ENCODE results near the gene HMCN2.

HMCN2 gene

DNA sequence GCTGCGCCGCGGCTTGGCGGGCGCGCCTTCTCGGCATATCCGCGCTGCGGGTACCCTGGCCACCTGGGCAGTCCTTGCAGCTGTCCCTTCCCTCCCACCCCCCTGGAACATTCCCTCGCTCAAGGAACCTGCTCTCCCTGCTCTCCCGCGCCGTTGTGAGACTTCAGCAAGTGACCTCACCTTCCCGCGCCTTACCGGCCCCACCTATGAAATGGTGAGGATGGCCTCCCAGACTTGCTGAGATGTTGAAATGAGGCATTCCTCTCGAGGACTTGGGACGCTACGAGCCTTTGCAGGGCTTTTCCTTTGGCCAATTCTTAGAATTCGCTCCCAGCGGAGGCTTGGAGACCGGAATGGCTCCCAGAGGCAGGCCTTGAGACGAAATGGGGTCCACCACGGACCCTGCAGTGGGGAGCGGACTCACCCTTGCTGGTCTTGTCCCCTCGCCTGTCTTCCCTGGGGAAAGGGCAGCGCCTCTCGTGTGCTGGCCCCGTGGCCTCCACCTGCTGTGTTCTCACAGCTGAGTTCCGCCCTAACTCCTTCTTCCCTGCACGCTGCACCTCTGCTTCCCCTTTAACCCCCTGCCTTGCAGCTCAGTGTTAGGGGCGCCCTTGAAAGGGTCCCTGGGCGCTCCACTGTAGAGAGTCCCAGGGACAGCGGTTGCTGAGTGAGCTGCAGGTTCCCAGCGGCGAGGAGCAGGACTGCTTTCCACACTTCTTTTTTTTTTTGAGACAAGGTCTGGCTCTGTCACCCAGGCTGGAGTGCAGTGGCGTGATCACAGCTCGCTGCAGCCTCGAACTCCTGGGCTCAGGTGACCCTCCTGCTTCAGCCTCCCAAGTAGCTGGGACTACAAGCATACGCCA, 907 bp downstream of the HMCN2 start:
- no peak overlapping the region for H3K4me3 ChIP-seq (ENCODE audit: low read depth, low read length)
- TF ChIP-seq, protein P1, sequence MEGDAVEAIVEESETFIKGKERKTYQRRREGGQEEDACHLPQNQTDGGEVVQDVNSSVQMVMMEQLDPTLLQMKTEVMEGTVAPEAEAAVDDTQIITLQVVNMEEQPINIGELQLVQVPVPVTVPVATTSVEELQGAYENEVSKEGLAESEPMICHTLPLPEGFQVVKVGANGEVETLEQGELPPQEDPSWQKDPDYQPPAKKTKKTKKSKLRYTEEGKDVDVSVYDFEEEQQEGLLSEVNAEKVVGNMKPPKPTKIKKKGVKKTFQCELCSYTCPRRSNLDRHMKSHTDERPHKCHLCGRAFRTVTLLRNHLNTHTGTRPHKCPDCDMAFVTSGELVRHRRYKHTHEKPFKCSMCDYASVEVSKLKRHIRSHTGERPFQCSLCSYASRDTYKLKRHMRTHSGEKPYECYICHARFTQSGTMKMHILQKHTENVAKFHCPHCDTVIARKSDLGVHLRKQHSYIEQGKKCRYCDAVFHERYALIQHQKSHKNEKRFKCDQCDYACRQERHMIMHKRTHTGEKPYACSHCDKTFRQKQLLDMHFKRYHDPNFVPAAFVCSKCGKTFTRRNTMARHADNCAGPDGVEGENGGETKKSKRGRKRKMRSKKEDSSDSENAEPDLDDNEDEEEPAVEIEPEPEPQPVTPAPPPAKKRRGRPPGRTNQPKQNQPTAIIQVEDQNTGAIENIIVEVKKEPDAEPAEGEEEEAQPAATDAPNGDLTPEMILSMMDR (IDR thresholded peaks at IDR 0.05; ENCODE audit: borderline replicate concordance, insufficient read depth, low read depth, low read length), result no peak

DNA sequence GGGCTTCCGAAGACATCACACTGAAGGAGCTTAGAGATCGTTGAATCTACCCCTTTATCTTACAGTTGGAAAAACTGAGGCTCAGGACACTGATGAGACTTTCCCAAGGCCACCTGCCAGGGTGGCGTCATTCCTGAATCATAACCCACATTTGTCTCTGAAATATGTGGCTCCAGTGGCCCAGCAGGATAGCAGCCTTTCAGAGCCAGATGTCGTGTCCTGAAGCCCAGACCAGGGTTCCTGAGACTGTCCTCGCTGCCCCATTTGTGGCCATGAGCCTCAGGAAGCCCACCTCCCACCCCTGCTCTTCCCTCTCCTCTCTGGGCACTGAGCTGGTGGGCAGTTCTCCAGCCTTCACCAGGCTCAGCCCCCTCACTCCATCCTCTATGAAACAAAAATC, 2.4 kb downstream of the HMCN2 start:
- no peak overlapping the region for H3K4me3 ChIP-seq (ENCODE audit: low read depth, low read length)
- TF ChIP-seq, protein P1 (IDR thresholded peaks at IDR 0.05; ENCODE audit: borderline replicate concordance, insufficient read depth, low read depth, low read length), result no peak

DNA sequence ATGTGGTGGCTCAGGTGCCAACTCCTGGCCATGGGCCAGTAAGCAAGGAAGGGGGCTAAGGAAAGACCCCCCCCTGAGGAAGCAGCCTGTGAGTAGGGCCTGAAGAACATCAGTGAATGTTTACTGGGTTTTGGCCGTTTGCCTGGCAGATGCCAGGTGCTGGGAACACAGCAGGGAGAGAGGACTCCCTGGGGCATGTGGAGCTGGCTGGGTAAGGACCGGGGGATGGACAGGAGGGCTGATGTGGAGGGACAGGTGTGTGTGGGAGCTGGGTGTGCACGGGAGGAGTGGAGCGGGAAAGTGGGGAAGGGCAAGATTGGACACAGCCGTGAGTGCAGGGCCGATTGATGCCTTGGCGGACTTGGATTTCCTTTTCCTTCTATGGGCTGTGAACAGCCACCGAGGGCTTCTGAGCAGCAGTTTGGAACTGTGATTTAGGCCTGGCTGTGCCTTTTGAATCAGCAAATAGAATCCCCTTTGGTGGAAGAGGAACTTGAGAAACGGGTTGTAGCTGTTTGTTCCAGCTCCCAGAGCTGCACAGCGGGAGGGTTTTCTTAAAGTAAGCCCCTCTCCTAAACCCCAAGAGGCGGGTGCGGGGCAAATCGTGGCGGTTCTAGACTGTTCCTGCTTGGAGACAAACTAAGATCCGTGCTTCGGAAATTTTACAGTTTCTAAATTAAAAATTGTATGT, 3.1 kb downstream of the HMCN2 start:
- no peak overlapping the region for H3K4me3 ChIP-seq (ENCODE audit: low read depth, low read length)
- TF ChIP-seq, protein P1 (IDR thresholded peaks at IDR 0.05; ENCODE audit: borderline replicate concordance, insufficient read depth, low read depth, low read length), result no peak

DNA sequence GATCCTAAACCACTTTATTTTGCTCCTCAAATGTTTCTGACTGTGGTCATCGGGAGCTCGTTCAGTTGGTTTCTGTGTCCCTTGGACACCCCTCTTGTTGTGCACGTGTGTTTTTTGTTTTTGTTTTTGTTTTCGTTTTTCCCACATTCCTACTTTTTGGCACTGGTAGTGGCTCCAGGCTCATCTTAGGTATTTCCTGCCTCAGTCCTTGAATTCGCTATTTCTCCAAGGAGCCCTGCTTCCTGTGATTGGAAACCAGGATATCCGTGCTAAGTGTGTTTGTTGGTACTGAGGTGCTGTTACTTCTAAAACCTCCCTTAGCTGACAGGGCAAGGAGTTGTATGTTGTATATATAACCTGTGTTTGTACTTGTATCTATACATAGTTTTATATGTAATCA, 5.9 kb downstream of the HMCN2 start:
- TF ChIP-seq, protein P1 (IDR thresholded peaks at IDR 0.05; ENCODE audit: borderline replicate concordance, insufficient read depth, low read depth, low read length), result no peak

DNA sequence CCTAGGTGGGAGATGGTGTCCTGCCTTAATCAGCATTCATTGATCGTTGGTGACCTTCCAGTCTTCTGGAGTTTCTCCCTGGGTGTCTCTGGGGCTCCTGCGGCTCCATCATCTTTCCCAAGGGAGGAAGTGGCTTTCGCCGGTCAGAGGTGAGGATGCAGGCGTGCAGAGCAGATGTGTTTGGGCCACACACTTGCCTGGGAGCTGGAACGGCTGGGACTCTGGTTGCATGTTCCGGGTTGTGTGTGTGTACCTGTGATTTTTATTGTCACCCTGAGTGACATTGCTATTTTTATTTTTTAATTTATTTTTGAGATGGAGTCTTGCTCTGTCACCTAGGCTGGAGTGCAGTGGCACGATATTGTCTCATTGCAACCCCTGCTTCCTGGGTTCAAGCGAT, 9.6 kb downstream of the HMCN2 start:
- no peak overlapping the region for H3K4me3 ChIP-seq (ENCODE audit: low read depth, low read length)
- TF ChIP-seq, protein P1 (IDR thresholded peaks at IDR 0.05; ENCODE audit: borderline replicate concordance, insufficient read depth, low read depth, low read length), result no peak

More for the DNA sequence above, 5.9 kb downstream of the HMCN2 start:
- H3K4me3 ChIP-seq (ENCODE audit: low read depth, low read length), result no peak overlapping the region

DNA sequence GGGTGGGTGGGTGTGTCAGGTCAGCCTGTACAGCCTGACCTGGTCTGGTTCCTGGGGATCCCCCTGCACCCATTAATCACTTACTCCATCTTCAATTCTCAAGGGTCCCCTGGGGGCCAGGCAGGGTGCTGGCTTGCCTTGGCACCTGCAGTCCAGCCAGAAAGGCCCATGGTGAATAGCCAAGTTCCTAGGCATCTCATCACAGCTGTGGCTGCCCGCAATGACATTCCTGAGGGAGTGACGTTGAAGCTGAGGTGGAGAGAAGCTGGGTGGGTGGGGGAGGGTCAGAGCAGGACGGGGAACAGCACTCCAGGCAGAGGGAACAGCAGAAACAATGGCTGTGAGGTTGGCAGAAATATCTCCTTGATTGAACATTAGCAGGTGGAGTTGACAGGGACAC, 10.6 kb downstream of the HMCN2 start:
- TF ChIP-seq, protein P1 (IDR thresholded peaks at IDR 0.05; ENCODE audit: borderline replicate concordance, insufficient read depth, low read depth, low read length), result no peak
- H3K4me3 ChIP-seq (ENCODE audit: low read depth, low read length), result no peak overlapping the region

Data from GM12875 (cell line).